IPS-18a (cell line): Measurements from ENCODE around the gene MAP2K7.
A peak's percentile ranks its signal among the peaks of the same experiment; 100 is the strongest.
"Not testable (repeated sequence)": the region's sequence is repeated elsewhere in the genome, so short reads cannot be mapped to it uniquely, and the experiment has no call there.

Source experiments
- H3K27ac ChIP-seq: one replicate; pipeline ENCODE4 v1.5.1; 2013; ENCODE audit warnings: low read length
- H3K27me3 ChIP-seq: one replicate; pipeline ENCODE4 v1.6.1; 2013; ENCODE audit warnings: mild to moderate bottlenecking, low read length; ENCODE audit not compliant: control insufficient read depth, insufficient read depth
- H3K36me3 ChIP-seq: one replicate; pipeline ENCODE4 v1.6.1; 2013; ENCODE audit warnings: low read depth, low read length; ENCODE audit not compliant: control insufficient read depth
- H3K4me1 ChIP-seq: one replicate; pipeline ENCODE4 v1.6.1; 2013; ENCODE audit warnings: low read depth, low read length; ENCODE audit not compliant: control insufficient read depth
- H3K4me3 ChIP-seq: one replicate; pipeline ENCODE4 v1.5.1; 2013; ENCODE audit warnings: low read length
- H3K9ac ChIP-seq: one replicate; pipeline ENCODE4 v1.6.1; 2013; ENCODE audit warnings: mild to moderate bottlenecking, low read length, moderate library complexity
- H3K9me3 ChIP-seq: one replicate; pipeline ENCODE4 v1.6.1; 2013; ENCODE audit warnings: low read depth, low read length; ENCODE audit not compliant: control insufficient read depth

The MAP2K7 gene

GRCh38 chr19:7926021-7926726, 22.5 kb downstream of the MAP2K7 start, which contains the start of gene CTXN1:
Gene CTXN1 (minus strand): TSS chr19:7926135. CDS start chr19:7925538, 597 bp downstream.
- peaks cover 10% of the 10 kb centered on the region for H3K36me3 ChIP-seq
- H3K4me1 ChIP-seq = peaks cover 6% of the 10 kb centered on the region
- H3K9ac ChIP-seq = no peak within 1 kb of the TSS
- peak within 1 kb of the TSS; percentile 55 for H3K4me3 ChIP-seq
- no peaks in the 10 kb centered on the region for H3K27me3 ChIP-seq
- no peaks in the 10 kb centered on the region for H3K9me3 ChIP-seq
- H3K27ac ChIP-seq = no peak within 1 kb of the TSS

- peak overlapping the region; percentile 55 for H3K4me3 ChIP-seq
- H3K9me3 ChIP-seq = no peaks in the 10 kb centered on the region
- no peak overlapping the region for H3K9ac ChIP-seq
- peaks cover 4% of the 10 kb centered on the region for H3K4me1 ChIP-seq
- no peak overlapping the region for H3K27ac ChIP-seq
- peaks cover 17% of the 10 kb centered on the region for H3K36me3 ChIP-seq
- no peaks in the 10 kb centered on the region for H3K27me3 ChIP-seq
These were observed 23.3 kb downstream of the MAP2K7 start for GRCh38 chr19:7926727-7927604.

GRCh38 chr19:7927605-7928333, 24.1 kb downstream of the MAP2K7 start:
- Histone ChIP-seq H3K27me3 (no peaks in the 10 kb centered on the region), H3K9ac (no peak overlapping the region), H3K4me1 (peaks cover 4% of the 10 kb centered on the region), H3K36me3 (peaks cover 25% of the 10 kb centered on the region), H3K9me3 (no peaks in the 10 kb centered on the region), H3K4me3 (no peak overlapping the region), H3K27ac (no peak overlapping the region)

GRCh38 chr19:7928334-7928706, 24.6 kb downstream of the MAP2K7 start:
- Histone ChIP-seq H3K36me3 (peaks cover 31% of the 10 kb centered on the region), H3K4me3 (no peak overlapping the region), H3K9ac (no peak overlapping the region), H3K4me1 (peaks cover 4% of the 10 kb centered on the region), H3K27me3 (no peaks in the 10 kb centered on the region), H3K9me3 (no peaks in the 10 kb centered on the region), H3K27ac (no peak overlapping the region)

- Histone ChIP-seq H3K27ac (no peak overlapping the region), H3K4me3 (no peak overlapping the region), H3K27me3 (no peaks in the 10 kb centered on the region), H3K36me3 (peaks cover 36% of the 10 kb centered on the region), H3K4me1 (peaks cover 4% of the 10 kb centered on the region), H3K9me3 (no peaks in the 10 kb centered on the region), H3K9ac (no peak overlapping the region)
These were observed 25.3 kb downstream of the MAP2K7 start for GRCh38 chr19:7928741-7929701.

GRCh38 chr19:7930030-7930429, 26.4 kb downstream of the MAP2K7 start:
- not testable (repeated sequence) for H3K9me3 ChIP-seq, H3K9ac ChIP-seq, H3K4me3 ChIP-seq, H3K27ac ChIP-seq, H3K4me1 ChIP-seq, H3K27me3 ChIP-seq
- H3K36me3 ChIP-seq = peaks cover 41% of the 10 kb centered on the region

- Histone ChIP-seq H3K27me3 (no peaks in the 10 kb centered on the region), H3K27ac (no peak overlapping the region), H3K4me1 (peaks cover 4% of the 10 kb centered on the region), H3K36me3 (peaks cover 49% of the 10 kb centered on the region), H3K9ac (no peak overlapping the region), H3K9me3 (no peaks in the 10 kb centered on the region), H3K4me3 (no peak overlapping the region)
These were observed 27.1 kb downstream of the MAP2K7 start for GRCh38 chr19:7930765-7931164.

GRCh38 chr19:7931221-7932061, 27.8 kb downstream of the MAP2K7 start:
- no peaks in the 10 kb centered on the region for H3K27me3 ChIP-seq
- peaks cover under 1% of the 10 kb centered on the region for H3K4me1 ChIP-seq
- no peaks in the 10 kb centered on the region for H3K9me3 ChIP-seq
- H3K27ac ChIP-seq = no peak overlapping the region
- no peak overlapping the region for H3K4me3 ChIP-seq
- peaks cover 49% of the 10 kb centered on the region for H3K36me3 ChIP-seq
- H3K9ac ChIP-seq = no peak overlapping the region

- Histone ChIP-seq H3K9ac (no peak overlapping the region), H3K36me3 (peaks cover 54% of the 10 kb centered on the region), H3K4me1 (no peaks in the 10 kb centered on the region), H3K27ac (no peak overlapping the region), H3K27me3 (no peaks in the 10 kb centered on the region), H3K9me3 (no peaks in the 10 kb centered on the region), H3K4me3 (no peak overlapping the region)
These were observed 28.7 kb downstream of the MAP2K7 start for GRCh38 chr19:7932276-7932929.

- Histone ChIP-seq H3K9me3 (no peaks in the 10 kb centered on the region), H3K36me3 (peaks cover 58% of the 10 kb centered on the region), H3K9ac (no peak overlapping the region), H3K4me3 (no peak overlapping the region), H3K27ac (no peak overlapping the region), H3K27me3 (no peaks in the 10 kb centered on the region), H3K4me1 (no peaks in the 10 kb centered on the region)
These were observed 29.2 kb downstream of the MAP2K7 start for GRCh38 chr19:7932930-7933300.
